ENCODE measurements around the gene MRI1.
A peak's percentile ranks its signal among the peaks of the same experiment; 100 is the strongest.
"Not testable (repeated sequence)": the region's sequence is repeated elsewhere in the genome, so short reads cannot be mapped to it uniquely, and the experiment has no call there.

Gene MRI1

DNA sequence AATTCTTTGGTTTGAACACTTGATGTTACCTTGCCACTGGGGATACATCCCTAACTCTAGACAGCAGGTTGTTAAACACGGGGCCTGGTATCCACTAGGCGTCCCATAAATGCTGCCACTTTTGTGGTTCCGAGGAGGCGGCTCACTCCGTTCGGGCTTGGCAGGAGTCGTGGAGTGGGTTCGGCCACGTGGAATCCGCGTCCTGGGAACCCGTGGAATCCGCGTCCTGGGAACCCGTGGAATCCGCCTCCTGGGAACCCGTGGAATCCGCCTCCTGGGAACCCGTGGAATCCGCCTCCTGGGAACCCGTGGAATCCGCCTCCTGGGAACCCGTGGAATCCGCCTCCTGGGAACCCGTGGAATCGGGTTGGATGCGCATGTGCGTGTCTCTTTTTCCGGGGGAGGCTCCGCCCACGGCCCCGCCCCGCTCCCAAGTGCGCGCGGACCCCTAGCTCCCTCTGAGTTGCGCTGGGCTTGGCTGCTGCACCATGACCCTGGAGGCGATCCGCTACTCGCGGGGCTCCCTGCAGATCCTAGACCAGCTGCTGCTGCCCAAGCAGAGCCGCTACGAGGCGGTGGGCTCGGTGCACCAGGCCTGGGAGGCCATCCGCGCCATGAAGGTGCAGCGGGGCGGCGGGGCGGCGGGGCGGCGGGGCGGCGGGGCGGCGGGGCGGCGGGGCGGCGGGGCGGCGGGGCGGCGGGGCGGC is at the start of gene MRI1:
TSS of gene MRI1 (plus strand) at position 422 of the 707 bp plus-strand sequence. CDS start at position 489, 67 bp downstream.
- DNase-seq (ENCODE audit: low read depth in 3 of 3) = peak in 2 of 3 experiments; percentile 25 to 72

DNA sequence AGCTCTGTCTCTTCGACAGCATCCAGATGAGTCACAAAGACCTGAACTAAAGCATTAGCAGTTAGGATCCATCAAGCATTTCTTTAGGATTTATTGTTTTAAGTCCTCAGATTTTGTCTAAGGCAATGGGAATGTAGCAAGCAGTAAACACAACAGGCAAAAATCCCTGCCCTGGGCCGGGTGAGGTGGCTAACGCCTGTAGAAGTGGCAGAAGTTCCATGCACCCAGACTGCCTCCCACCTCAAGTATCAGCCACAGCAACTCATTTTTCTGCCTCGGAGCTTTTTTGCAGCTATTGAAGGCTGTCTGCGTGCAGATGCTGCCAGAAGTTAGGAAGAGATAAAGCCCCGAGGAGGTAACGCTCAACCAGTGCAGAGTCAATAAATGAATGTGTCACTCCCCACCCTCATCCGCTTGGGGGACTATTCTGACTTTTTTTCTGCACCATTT is 47.1 kb upstream of the MRI1 start:
- DNase-seq (ENCODE audit: low read depth in 3 of 3) = no peak

DNA sequence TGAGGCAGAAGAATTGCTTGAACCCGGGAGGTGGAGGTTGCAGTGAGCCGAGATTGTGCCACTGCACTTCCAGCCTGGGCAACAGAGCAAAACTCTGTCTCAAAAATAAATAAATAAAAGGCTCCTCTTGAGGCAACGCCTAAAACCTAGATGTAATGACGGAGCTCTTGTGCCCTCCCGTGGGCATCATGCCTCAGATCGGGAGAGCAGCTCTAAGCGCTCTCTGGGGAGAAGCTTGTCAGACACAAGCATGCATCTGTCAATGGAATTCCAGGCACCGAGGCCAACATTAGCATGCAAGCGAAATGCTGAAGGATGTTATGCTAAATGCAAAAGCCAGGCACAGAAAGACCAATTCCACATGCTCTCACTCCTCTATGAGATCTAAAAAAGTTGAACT is 45.6 kb upstream of the MRI1 start:
- no peak for DNase-seq (ENCODE audit: low read depth in 3 of 3)

DNA sequence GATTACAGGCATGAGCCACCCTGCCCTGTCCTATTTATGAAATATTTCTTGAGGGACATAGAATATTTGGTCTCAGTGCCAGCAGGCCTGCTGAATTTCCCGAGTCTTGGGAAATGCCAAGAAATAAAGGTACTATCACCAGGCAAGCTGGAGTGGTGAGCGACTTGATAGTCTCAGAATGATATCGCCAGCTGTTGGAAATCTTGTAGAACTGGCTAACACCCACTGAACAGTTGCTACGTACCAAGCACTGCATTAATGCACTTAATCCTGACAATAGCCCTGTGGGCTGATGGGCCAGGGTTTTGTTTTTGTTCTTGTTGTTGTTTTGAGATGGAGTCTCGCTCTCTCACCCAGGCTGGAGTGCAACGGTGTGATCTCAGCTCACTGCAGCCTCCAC is 42.2 kb upstream of the MRI1 start:
- DNase-seq (ENCODE audit: low read depth in 3 of 3) = no peak

DNA sequence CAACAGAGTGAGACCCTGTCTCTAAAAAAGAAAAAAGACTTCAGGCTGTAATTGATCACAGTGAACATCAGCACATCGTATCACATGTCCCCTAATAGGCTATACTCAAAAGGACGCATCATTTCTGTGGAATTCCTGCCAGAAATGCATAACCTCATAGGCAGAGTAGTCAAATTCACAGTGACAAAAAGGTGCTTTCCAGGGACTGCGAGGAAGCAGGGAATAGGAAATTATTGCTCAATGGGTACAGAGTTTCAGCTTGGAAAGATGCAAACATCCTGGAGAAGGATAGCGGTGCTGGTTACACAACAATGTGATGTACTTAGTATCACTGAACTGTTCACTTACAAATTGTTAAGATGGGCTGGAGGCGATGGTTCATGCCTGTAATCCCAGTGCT is 41.1 kb upstream of the MRI1 start:
- no peak for DNase-seq (ENCODE audit: low read depth in 3 of 3)

DNA sequence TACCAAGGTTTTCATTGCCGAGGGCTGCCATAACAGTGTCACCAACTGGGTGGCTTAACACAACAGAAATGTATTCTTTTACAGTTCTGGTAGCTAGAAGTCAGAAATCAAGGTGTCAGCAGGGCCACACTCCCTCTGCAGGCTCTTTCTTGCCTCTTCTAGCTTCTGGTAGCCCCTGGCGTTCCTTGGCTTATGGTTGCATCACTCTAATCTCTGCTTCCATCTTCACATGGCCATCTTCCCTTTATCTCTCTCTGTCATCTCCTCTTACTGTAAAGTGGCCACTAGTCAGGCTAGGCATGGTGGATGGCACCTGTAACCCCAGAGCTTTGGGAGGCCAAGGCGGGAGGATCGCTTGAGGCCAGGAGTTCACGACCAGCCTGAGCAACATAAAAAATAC is 38.0 kb upstream of the MRI1 start:
- DNase-seq (ENCODE audit: low read depth in 3 of 3) = no peak

DNA sequence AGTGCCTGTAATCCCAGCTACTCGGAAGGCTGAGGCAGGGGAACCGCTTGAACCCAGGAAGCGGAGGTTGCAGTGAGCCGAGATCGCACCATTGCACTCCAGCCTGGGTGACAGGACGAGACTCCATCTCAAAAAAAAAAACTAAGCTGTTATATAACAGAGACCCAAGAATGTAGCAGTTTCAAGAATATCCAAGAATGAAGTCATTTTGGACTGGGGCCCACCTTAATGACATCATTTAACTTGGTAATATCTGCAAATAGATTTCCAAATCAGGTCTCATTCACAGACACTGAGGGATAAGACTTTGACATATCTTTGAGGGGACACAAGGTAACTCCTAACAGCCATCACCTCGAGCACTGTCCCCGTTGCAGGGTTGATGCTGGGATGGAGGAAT is 36.5 kb upstream of the MRI1 start:
- DNase-seq (ENCODE audit: low read depth in 3 of 3) = no peak

DNA sequence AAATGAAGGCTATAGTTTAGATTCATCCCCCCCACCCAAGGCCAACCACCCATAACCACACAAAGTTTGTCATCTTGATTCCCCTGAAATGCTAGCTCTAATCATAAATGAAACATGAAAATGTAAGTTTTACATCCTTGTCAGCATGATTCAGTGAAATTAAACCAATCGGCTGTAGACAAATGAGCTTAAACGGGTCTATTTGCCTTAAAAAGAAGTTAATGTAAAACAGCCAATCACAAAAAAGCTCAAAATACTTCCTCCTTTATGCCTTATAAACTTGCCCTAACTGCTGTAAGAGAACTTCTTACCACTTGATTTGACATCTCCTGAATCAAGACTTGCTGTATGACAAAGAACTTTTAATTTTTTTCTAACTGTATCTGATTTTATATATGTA is 34.5 kb upstream of the MRI1 start:
- DNase-seq (ENCODE audit: low read depth in 3 of 3) = no peak

DNA sequence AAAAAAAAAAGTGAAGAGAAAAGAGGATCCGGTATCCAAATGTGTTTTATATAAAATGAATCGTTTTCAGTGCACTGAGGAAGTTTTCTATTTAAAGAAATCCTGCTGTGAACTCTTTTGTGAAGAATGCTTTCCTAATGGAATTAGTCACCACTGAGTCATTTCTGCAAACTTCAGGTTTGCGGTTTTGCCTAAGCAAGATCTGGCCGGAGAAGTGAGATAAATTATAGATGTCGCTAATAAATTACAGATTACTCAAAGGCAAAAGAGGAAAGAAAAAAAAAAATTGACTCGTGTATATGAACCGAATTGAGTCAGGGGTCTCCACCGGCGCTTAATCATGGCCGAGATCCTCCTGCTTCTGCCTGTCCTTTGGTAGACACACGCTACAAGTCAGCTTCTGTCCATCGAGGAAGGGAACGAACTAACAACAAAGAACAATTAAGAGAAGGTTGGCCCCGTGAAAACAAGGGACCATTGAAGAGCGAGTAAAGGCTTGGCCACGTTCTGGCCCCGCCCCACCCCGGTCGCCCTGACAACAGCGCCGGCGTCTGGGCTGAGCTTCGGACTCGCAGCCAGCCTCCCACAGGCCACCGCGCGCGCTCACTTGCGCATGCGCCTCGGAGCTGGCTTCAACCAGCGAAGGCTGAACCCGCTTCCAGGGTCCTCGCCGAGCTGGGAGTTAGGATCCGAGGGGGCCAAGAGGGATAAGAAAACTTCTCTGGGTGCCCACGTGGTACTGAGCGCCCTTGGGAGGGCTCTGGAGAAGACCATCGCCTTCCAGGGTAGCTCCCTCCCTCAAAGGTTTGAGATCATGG is 33.0 kb upstream of the MRI1 start:
- peak; percentile 83 to 92 (median 87) for DNase-seq (ENCODE audit: low read depth in 3 of 3)

DNA sequence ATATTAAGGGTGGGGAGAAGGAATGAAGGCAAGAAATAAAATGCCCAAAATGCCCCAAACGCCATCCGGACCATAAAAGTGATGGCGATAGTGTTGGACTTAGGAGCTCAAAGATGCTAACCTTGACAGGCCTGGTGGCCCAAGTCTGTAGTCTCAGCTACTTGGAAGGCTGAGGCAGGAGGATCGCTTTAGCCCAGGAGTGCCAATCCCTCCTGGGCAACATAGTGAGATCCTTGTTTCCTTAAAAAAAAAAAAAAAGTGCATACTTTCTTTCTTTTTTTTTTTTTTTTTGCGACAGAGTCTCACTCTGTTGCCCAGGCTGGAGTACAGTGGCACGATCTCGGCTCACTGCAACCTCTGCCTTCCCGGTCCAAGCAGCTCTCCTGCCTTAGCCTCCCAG is 32.0 kb upstream of the MRI1 start:
- no peak for DNase-seq (ENCODE audit: low read depth in 3 of 3)

DNA sequence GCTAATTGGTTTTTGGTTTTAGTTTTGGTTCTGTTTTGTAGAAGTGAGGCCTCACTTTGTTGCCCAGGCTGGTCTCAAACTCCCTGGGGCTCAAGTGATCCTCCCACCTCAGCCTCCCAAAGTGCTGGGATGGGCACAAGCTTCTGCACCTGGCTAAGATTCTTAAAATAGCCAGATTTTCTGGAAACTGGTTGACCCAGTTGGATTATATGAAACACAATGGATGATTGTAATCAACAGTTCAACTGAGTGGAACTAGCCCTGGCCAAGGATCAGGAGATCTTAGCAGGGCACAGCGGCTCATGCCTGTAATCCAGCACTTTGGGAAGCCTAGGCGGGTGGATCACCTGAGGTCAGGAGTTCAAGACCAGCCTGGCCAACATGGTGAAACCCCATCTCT is 29.6 kb upstream of the MRI1 start:
- no peak for DNase-seq (ENCODE audit: low read depth in 3 of 3)

DNA sequence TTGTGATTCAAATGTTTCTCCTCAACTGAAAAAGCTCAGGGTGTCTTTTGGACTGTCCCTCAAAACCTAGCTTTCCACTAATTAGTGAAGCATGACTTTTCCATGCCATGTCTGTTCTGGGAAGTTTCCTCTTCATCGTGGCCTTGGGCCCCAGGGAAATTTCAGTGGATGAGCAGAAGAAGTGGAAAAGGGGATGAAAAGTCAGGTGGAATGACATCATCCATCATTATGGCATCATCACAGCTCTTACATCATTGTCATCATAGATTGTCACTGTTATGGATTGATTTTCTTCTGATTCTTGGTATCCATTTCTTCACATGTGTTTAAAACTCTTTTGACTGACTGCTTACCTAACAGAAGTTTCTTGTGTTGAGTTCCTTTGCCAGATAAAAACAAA is 26.2 kb upstream of the MRI1 start:
- DNase-seq (ENCODE audit: low read depth in 3 of 3) = no peak

DNA sequence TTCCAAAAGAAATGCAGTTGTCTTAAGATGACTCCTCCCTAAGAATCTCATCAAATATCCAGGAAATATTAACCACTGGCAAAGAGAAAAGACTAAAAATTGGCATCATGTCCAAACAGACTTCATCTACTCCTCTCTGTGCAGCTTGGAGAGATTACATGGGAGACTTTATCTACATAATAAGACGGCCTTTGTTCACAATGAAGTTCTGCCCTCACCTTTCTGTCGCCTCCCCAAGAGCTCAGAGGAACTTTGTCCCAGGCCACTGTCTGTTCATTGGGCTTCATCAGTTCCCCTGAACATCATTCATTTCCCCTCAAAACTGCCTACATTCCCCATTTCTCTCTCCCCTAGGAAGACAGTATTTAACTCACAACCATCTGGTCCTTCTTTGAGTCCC is 22.4 kb upstream of the MRI1 start:
- DNase-seq (ENCODE audit: low read depth in 3 of 3) = no peak

DNA sequence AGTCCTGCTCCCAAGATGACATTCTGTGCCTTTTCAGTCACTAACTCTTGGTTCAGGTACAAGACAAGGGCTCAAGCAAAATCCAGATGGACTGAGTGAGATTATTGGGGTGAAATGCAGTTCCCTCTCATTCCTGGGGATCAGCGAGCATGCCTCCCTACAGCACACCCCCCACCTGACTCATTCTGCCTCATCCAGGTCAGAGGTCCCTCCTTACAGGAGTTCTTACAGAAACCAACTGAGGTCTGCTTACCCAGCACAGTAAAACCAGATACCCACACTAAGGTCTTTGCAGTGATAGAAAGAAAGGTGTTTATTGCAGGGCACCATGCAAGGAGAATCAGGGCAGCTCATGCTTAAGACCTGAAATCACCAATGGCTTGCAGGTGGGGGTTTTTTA is 21.6 kb upstream of the MRI1 start:
- DNase-seq (ENCODE audit: low read depth in 3 of 3) = no peak

DNA sequence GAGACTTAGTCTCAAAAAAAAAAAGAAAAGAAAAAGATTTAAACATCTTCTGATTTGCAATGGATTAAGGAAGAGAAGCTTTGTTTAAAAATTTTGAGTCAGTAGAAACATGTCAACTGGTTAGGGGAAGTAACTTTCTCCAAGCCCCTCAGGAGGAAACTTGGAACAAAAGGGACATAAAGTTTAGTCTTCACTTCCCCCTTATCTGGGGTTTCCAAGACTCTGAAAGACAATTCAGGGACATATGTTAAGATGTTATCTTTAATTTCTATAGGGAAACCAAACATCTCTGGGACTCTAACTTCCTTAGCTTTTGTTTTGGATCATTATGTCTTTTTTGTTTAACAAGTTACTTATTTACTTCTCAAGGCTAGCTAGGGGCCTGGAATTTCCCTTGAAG is 20.1 kb upstream of the MRI1 start:
- no peak for DNase-seq (ENCODE audit: low read depth in 3 of 3)

DNA sequence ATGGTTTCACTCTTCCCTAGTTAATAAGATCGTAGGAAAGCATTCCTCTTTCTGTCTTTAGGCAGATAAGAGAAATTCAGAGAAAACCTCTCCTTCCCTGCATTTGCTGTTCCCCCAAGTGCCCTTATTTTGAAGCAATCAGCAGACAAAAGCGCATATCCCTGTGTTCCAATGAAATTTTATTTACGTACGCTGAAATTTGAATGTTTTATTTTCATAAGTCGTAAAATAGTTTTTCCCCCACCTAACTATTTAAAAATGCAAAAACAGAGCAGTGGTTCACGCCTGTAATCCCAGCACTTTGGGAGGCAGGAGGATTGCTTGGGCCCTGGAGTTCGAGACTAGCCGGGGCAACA is 17.2 kb upstream of the MRI1 start:
- DNase-seq (ENCODE audit: low read depth in 3 of 3) = no peak

DNA sequence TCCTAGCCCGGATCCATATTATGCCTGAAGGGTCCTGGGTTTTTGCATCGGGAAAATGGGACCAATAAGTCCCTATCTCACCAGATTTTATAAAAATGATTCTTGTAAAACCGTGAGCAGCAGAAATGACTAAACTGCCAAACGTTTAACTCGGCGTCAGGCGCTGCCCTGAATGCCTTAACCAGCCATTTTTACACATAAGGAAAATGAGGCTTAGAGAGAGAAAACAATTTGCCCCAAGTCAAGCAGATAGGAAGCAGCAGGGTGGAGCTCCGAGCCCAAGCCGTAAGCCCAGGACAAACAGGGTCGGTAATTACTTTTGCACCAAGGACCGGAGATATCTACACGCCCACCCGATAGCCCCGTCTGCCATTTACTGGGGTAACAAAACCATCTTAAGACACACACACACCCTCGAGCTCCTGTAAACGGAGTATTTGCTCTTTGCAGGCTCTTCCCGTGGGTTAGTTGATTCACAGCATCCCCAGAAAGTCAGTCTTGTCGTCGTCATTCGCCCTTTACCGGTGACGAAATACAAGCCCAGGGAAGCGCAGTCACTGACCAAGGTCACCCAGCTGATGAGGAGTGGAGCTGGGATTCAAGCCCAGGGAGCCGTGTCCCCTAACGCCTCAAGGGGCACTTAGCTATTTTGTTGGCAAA is 16.0 kb upstream of the MRI1 start:
- no peak for DNase-seq (ENCODE audit: low read depth in 3 of 3)

DNA sequence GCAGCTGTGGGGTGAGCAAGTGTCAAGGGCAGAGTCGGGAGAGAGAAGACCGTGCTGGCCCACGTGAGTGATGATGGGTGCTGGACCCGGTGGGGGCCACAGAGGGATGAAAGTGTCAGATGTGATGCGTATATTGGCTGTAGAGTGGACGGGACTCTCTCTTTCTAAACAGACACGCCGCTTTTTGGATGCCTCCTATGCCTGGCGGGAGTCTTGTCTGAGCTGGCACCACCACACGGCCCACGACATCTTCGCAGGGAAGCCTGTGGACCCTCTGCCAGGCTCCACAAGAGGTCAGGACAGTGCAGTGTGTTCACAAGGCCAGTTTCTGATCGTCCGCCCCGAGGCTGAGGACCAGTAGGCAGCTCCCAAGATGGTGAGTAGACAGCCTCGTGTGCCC is 12.9 kb upstream of the MRI1 start:
- DNase-seq (ENCODE audit: low read depth in 3 of 3) = no peak

DNA sequence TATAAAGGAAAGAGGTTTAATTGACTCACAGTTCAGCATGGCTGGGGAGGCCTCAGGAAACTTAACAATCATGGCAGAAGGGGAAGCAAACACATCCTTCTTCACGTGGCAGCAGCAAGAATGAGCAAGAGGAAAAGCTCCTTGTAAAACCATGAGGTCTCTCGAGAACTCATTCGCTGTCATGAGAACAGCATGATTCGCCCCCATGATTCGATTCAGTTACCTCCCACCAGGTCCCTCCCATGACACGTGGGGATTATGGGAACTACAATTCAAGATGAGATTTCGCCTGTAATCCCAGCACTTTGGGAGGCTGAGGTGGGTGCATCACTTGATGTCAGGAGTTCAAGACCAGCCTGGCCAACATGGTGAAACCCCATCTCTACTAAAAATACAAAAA is 10.7 kb upstream of the MRI1 start:
- not testable (repeated sequence) for DNase-seq (ENCODE audit: low read depth in 3 of 3)

DNA sequence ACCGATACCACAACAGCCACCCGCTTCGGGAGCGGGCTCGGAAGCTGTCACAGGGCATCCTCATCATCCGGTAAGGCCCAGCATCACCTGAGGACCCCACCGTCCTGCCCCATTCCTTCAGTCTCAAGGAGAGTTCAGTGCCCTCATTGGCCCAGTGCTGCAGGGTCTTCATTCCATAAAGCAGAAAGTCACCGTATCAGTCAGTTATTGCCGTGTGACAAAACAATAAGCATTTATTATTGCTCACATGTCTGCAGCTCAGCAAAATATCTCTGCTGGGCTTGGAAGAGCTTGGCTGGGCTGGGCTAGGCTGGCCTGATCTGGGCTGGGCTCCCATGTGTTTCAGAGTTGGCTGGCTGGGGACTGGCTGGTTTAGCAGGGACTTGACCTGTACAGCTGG is 8.1 kb upstream of the MRI1 start:
- DNase-seq (ENCODE audit: low read depth in 3 of 3) = no peak

DNA sequence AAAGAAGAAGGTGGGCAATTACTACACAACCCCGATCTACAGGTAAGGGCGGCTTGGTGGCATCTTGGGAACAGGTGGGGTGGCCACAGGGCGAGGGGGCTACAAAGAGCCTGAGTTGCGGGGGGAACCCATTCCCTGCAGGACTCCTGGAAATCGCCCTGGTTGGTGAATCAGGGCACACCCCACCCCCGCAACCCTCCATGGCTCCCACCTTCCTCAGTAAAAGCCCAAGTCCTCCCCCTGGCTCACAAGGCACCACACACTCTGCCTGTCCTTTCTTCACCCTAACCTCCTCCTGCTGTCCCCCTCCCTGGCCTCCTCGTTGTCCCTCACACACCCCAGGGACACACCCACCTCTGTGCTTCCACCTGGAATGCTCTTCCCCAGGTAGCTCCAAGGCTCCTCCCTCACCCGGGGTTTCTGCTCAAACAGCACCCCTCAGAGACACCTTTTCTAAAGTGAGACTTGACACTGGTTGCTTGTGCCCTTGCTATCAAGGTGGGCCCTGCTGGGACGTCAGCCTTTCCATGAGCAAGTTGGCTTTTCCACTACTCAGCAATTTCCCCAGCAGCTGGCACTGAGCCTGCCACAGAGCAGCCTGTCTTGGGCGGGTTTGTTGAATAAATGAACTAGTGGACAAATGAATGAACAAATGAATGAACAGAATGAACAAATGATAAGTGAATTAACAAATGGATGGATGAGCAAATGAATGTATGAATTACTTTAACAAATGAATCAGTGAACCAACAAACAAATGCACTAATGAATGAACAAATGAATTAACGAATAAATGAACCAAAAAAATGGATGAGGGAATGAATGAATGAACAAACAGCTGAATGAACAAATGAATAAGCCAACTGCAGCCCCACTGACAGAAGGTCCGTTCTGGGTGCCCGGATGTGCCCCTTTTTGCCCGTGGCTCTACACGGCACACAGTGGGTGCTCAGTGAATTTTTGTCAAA is 6.2 kb upstream of the MRI1 start:
- DNase-seq (ENCODE audit: low read depth in 3 of 3) = no peak

DNA sequence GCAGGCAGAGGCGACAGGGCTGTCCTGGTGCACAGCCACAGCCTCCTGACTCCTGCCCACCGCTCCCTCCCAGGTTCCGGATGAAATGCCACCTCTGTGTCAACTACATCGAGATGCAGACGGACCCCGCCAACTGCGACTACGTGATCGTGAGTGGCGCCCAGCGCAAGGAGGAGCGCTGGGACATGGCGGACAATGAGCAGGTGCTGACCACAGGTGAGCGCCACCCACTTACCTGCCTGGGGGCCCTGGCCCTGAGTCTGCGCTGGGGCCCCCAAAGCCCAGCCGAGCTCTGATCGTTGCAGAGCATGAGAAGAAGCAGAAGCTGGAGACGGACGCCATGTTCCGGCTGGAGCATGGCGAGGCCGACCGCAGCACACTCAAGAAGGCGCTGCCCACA is 5.5 kb upstream of the MRI1 start:
- no peak for DNase-seq (ENCODE audit: low read depth in 3 of 3)
